HepG2 (cell line): Measurements from ENCODE around the gene SLC12A5. TPM values are rescaled to one million over a fixed set of nuclear protein-coding genes. Genes with fewer than 3 reads are reported as not detected.

Experiments
- CENPT ChIP-seq: sonication (generic); formaldehyde crosslinking; IDR thresholded peaks from 2 replicates; pipeline ENCODE4 v1.8.0; 2022; ENCODE audit warnings: low read depth, mild to moderate bottlenecking, moderate library complexity, missing genetic modification reagents
- CENPX ChIP-seq: sonication (generic); formaldehyde crosslinking; IDR thresholded peaks from 2 replicates; pipeline ENCODE4 v1.9.0; 2021; ENCODE audit warnings: mild to moderate bottlenecking, missing genetic modification reagents, moderate library complexity
- EED ChIP-seq: sonication (generic); formaldehyde crosslinking; IDR thresholded peaks from 2 replicates; pipeline ENCODE4 v1.5.0; 2020; ENCODE audit warnings: mild to moderate bottlenecking, missing genetic modification reagents
- ETV6 ChIP-seq: sonication (generic); formaldehyde crosslinking; conservative IDR thresholded peaks from 2 replicates; pipeline ENCODE4 v1.4.0; 2020; ENCODE audit warnings: missing genetic modification reagents
- GRHL1 ChIP-seq: sonication (generic); formaldehyde crosslinking; conservative IDR thresholded peaks from 2 replicates; pipeline ENCODE4 v1.8.0; 2022; ENCODE audit warnings: missing genetic modification reagents
- KLF9 ChIP-seq: IDR thresholded peaks from 2 replicates; pipeline ENCODE4 v1.6.1; 2016; ENCODE audit warnings: low read depth
- NFIB ChIP-seq: sonication (generic); formaldehyde crosslinking; IDR thresholded peaks from 2 replicates; pipeline ENCODE4 v1.9.0; 2021; ENCODE audit warnings: missing genetic modification reagents, mild to moderate bottlenecking, borderline replicate concordance
- NR2C2 ChIP-seq: sonication (generic); formaldehyde crosslinking; IDR thresholded peaks from 2 replicates; pipeline ENCODE4 v1.4.0; 2020; ENCODE audit warnings: missing genetic modification reagents, mild to moderate bottlenecking, moderate library complexity, borderline replicate concordance
- PCBP2 ChIP-seq: fragments of 200-400 bp; formaldehyde crosslinking; optimal IDR thresholded peaks from 2 replicates; pipeline ENCODE3; 2018; ENCODE audit warnings: low read length, low read depth; ENCODE audit not compliant: poor library complexity, severe bottlenecking
- RFXANK ChIP-seq: IDR thresholded peaks from 2 replicates; pipeline ENCODE4 v1.6.1; 2016
- U2AF2 ChIP-seq: fragments of 200-400 bp; formaldehyde crosslinking; IDR thresholded peaks from 2 replicates; pipeline ENCODE4 v1.6.1; 2017; ENCODE audit warnings: low read depth, mild to moderate bottlenecking, low read length
- ZBED4 ChIP-seq: sonication (generic); formaldehyde crosslinking; IDR thresholded peaks from 2 replicates; pipeline ENCODE4 v1.4.0; 2020; ENCODE audit warnings: missing genetic modification reagents, borderline replicate concordance
- ZNF317 ChIP-seq: sonication (generic); formaldehyde crosslinking; IDR thresholded peaks from 2 replicates; pipeline ENCODE4 v1.5.0; 2020; ENCODE audit warnings: mild to moderate bottlenecking, missing genetic modification reagents
- ZNF33B ChIP-seq: sonication (generic); formaldehyde crosslinking; IDR thresholded peaks from 2 replicates; pipeline ENCODE4 v1.5.1; 2020; ENCODE audit warnings: mild to moderate bottlenecking, missing genetic modification reagents
- ZNF431 ChIP-seq: sonication (generic); formaldehyde crosslinking; IDR thresholded peaks from 2 replicates; pipeline ENCODE4 v1.9.0; 2022; ENCODE audit warnings: missing genetic modification reagents, low read depth, mild to moderate bottlenecking, borderline replicate concordance
- ZNF441 ChIP-seq: sonication (generic); formaldehyde crosslinking; IDR thresholded peaks from 2 replicates; pipeline ENCODE4 v1.7.0; 2021; ENCODE audit warnings: missing genetic modification reagents, borderline replicate concordance
- ZNF614 ChIP-seq: IDR thresholded peaks from 2 replicates; pipeline ENCODE4 v1.6.1; 2018; ENCODE audit warnings: missing biosample characterization, missing genetic modification reagents, inconsistent platforms, borderline replicate concordance
- ZNF678 ChIP-seq: sonication (generic); formaldehyde crosslinking; IDR thresholded peaks from 2 replicates; pipeline ENCODE4 v1.4.0; 2020; ENCODE audit warnings: mild to moderate bottlenecking, missing genetic modification reagents
- polyA plus RNA-seq, 8 experiments: library from polyadenylated mRNA; depleted of rRNA in 3 of 8; stranded (reverse) in 7 of 8; unstranded in 1 of 8; fragments of >200 nt; fragmentation: Illumina TruSeq in 4 of 8; extraction: Trizol in 4 of 8; gene quantifications; 2 replicates each; pipeline versions ENCODE4 v1.2.1 to v1.2.3, GENCODE V29; 2011 to 2016; ENCODE audit warnings: low read depth in 4 of 8, missing spikeins in 1 of 8, mixed read lengths in 1 of 8; ENCODE audit not compliant: insufficient read depth in 1 of 8
- total RNA-seq, 5 experiments: library from RNA; depleted of rRNA; stranded (reverse); fragments of >200 nt; fragmentation: Illumina TruSeq; extraction: Trizol; gene quantifications; 2 replicates each; pipeline ENCODE4 v1.2.3, GENCODE V29; 2016; ENCODE audit warnings: low read depth in 1 of 5
- TF ChIP-seq, protein P1 (sequence below): sonication (generic); formaldehyde crosslinking; IDR thresholded peaks from 2 replicates; pipeline ENCODE4 v1.5.0; 2020; ENCODE audit warnings: missing genetic modification reagents

SLC12A5 gene
- total and polyA plus RNA-seq, 2 of the 13 experiments (the other 11 are each of a cell fraction or from before 2014, with no cell fraction given) = 4.3 to 5.4 TPM

DNA sequence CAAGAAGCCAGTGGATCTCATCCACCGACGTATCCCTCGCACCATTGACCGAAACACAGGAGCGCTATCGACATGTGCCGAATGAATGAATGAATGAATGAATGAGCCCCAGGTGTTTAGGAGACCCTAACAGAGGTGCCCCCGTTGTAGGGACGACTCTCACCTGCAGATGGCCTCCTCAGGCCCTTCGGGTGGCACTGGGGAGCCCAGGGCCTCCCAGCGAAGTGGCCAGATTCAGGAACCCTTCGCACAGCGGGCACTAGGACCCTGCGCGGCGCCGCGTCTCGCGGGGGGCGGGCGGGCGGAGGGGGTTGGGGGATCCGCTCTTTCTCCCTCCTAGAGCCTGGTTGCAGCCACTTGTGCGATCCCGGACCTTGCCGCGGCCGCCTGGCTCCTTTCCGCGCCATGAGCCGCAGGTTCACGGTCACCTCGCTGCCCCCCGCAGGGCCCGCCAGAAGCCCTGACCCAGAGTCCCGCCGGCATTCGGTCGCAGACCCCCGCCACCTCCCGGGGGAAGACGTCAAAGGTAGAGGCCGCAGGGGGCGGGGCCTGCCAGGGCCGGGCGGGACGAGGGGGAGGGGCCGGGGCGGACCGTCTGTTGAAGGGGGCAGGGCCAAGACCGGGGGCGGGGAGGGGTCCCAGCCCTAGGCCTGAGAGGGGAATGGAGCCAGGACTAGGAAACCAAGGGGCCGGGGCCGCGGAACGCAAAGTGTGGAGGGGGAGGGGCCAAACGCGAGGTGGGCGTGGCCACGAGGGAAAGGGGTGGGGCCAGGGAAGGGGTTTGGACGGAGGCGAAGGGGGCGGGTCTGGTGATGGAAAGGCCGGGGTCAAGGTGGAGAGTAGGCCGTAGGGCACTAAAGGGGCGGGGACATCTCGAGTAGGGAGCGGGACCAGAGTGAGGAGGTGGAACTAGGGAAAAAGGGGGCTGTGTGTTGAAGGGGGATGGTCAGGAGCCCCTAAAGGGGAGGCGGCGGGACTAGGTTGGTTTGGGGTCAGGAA lies 7.4 kb upstream of the SLC12A5 start (continued):
- TF ChIP-seq ZBED4 (CRISPR knock-in tag) (no peak), KLF9 (CRISPR knock-in tag) (no peak), ZNF678 (CRISPR knock-in tag) (no peak), NFIB (CRISPR knock-in tag) (no peak), U2AF2 (no peak), ETV6 (0 out of 2 replicates have a peak, but pooled peaks have one; percentile 47), GRHL1 (CRISPR knock-in tag) (no peak), ZNF431 (CRISPR knock-in tag) (no peak), CENPX (CRISPR knock-in tag) (no peak), ZNF614 (CRISPR knock-in tag) (peak; percentile 14; the same call in 1 of the 2 replicates), PCBP2 (no peak), ZNF317 (CRISPR knock-in tag) (no peak), CENPT (CRISPR knock-in tag) (no peak), RFXANK (no peak), ZNF33B (CRISPR knock-in tag) (peak; percentile 74; the same call in 1 of the 2 replicates), ZNF441 (no peak), EED (CRISPR knock-in tag) (no peak), NR2C2 (peak; percentile 64)
- TF ChIP-seq, protein P1, sequence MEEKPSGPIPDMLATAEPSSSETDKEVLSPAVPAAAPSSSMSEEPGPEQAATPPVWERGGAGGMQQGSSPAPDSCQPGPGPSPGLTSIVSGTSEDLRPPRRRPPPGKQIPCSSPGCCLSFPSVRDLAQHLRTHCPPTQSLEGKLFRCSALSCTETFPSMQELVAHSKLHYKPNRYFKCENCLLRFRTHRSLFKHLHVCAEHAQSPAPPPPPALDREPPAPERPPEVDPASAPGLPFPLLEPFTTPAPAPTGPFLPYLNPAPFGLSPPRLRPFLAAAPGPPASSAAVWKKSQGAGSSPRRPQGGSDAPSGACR (CRISPR knock-in tag) = peak; percentile 46; the same call in 1 of the 2 replicates
